NCI-H1930 (cell line): ENCODE data around the gene SLC9A6.
"Not testable (repeated sequence)": the region's sequence is repeated elsewhere in the genome, so short reads cannot be mapped to it uniquely, and the experiment has no call there.

ENCODE experiments used
- DNase-seq, 2 experiments: peaks; one replicate each; lab custom pipeline; 2025; lab: John Stamatoyannopoulos, UW

Gene SLC9A6

GRCh38 chrX:136030303-136031191 lies 45.3 kb downstream of the SLC9A6 start:
- DNase-seq: no peak

GRCh38 chrX:136031626-136032025 lies 46.4 kb downstream of the SLC9A6 start:
- DNase-seq: no peak

GRCh38 chrX:136032370-136032769 lies 47.1 kb downstream of the SLC9A6 start:
- no peak for DNase-seq

GRCh38 chrX:136034668-136035067 lies 49.4 kb downstream of the SLC9A6 start:
- no peak for DNase-seq

GRCh38 chrX:136035663-136036062 lies 50.4 kb downstream of the SLC9A6 start:
- DNase-seq: no peak

- no peak for DNase-seq
These were observed 54.2 kb downstream of the SLC9A6 start for GRCh38 chrX:136039485-136039884.

GRCh38 chrX:136039968-136040367 lies 54.7 kb downstream of the SLC9A6 start:
- DNase-seq: no peak

- DNase-seq: no peak
These were observed 56.1 kb downstream of the SLC9A6 start for GRCh38 chrX:136041254-136041812.

- no peak for DNase-seq
These were observed 59.8 kb downstream of the SLC9A6 start for GRCh38 chrX:136045008-136045407.

- DNase-seq: no peak
These were observed 61.2 kb downstream of the SLC9A6 start for GRCh38 chrX:136046295-136047015.

GRCh38 chrX:136047016-136047642 lies 61.9 kb downstream of the SLC9A6 start:
- DNase-seq: no peak

GRCh38 chrX:136047969-136048368 lies 62.7 kb downstream of the SLC9A6 start:
- no peak for DNase-seq

- no peak for DNase-seq
These were observed 63.2 kb downstream of the SLC9A6 start for GRCh38 chrX:136048446-136048845.

- DNase-seq: no peak
These were observed 64.4 kb downstream of the SLC9A6 start for GRCh38 chrX:136049608-136050007.

- DNase-seq: not testable (repeated sequence)
These were observed 65.6 kb downstream of the SLC9A6 start for GRCh38 chrX:136050875-136051274.

GRCh38 chrX:136051611-136052010 lies 66.4 kb downstream of the SLC9A6 start:
- DNase-seq: no peak

GRCh38 chrX:136055651-136056221 lies 70.5 kb downstream of the SLC9A6 start:
- no peak for DNase-seq

GRCh38 chrX:136057567-136057966 lies 72.3 kb downstream of the SLC9A6 start:
- no peak for DNase-seq

- DNase-seq: no peak
These were observed 74.1 kb downstream of the SLC9A6 start for GRCh38 chrX:136059350-136059749.

- no peak for DNase-seq
These were observed 76.1 kb downstream of the SLC9A6 start for GRCh38 chrX:136061286-136061685.

GRCh38 chrX:136061696-136062095 lies 76.5 kb downstream of the SLC9A6 start:
- no peak for DNase-seq
